DMS114 treated with DMSO at 0.1 percent for 48 hours (cell line): Measurements from ENCODE around the gene UPK2.

Experiments used
- DNase-seq: peaks from one replicate; lab custom pipeline; 2025; ENCODE audit not compliant: unreplicated experiment; lab: John Stamatoyannopoulos, UW

The UPK2 gene

GRCh38 chr11:118917481-118918127 lies 38.5 kb upstream of the UPK2 start:
- no peak for DNase-seq

DNA sequence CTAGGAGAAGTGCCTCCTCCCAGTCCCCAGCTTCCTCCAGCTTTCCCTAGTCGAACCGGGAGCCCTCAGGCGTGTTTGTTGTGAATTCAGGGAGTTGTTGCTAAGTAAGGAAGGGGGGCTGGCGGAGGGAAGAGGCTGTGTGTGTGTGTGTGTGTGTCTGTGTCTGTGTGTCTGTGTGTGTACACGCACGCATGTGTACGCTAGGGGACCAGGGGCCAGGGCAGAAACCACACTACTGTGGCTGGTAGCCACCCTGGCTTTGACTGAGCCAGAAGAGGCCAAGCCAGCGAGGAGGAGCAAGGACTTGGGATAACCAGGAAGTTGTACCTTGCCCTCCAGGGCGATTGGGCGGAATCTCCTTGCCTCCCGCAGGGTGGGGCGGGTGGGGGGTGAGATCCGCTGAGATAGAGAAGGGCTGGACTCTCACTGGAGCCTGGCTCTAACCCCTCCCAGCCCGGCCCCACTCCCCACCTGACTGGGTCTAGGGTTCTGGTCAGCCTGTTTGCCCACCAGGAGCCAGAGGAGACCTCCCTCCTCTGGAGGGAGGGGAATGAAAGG lies 37.9 kb upstream of the UPK2 start:
- DNase-seq = peak; percentile 25

- DNase-seq = no peak
Measured at GRCh38 chr11:118918686-118919280, 37.3 kb upstream of the UPK2 start.

DNA sequence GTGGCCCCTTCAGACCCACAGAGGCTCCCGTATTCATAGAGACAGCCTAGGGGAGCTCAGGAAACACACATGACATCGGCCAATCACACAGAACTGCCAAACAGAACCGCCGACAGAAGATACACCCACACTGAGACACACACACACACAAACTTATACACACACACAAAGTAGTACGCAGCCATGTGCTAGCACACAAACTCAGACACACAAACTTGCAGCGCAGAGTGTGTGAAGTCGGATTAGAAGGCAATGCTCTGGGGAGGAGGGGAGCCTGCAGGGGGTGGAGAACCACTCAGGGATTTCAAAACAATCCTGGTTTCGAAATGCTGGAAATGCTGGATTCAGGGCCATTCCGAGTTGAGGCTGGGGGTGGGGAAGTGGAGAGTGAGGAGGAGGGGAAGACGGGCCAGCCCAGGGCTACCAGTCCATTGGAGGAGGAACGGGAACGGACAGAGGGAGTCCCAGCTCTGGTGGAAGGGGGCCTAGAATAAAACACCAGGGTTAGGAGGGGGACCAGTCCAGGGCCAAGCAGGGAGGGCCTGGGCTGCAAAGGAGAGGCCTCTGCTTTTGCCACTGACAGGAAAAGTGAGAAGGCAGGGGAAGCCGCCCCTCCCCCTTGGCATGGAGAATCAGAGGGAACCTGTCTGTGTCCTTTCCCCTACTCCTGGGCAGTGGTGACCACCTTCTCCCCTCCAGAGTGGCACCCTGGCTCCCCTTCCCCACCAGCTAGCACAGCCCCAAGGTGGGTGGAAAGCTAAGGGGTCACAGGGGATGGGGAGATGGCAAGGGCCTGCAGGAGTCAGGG lies 34.8 kb upstream of the UPK2 start:
- no peak for DNase-seq

DNA sequence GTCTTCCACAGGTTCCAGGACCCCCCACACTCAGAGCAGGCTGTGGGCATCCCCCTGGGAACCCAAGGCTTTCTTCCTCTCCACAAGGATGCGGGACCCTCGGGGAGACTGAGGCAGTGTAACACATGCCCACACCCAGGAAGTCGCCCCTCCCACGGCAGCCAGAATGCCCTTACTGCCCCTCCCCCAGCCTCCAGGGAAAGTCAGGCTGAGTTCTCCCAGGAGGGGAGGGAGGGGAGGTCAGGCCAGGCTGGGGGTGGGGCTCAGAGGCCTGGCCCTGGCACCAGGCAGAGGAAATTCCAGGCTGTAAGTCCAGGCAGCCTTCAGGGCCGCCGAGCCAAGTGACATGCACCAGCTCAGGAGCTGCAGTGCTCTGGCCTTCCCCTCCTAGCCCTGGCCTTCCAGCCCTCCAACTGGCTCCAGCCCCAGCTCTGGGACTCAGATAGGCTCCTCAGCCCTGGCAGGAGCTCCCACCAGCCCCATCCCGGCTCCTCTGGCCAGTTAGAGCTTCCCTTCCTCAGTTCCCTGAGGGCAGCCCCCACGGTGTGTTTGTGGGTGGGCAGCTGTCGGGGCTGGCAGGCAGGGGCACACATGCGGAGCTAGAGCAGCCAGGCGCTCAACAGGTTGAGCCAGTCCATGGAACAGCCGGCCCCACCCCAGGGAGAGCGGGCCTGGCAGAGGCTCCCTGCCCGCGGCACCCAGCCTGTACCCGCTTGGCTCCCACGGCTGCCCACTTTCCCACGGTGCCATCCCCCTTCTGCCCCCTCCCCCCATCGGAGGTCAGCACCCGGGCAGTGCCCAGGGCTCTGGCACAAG lies 34.0 kb upstream of the UPK2 start:
- no peak for DNase-seq

DNA sequence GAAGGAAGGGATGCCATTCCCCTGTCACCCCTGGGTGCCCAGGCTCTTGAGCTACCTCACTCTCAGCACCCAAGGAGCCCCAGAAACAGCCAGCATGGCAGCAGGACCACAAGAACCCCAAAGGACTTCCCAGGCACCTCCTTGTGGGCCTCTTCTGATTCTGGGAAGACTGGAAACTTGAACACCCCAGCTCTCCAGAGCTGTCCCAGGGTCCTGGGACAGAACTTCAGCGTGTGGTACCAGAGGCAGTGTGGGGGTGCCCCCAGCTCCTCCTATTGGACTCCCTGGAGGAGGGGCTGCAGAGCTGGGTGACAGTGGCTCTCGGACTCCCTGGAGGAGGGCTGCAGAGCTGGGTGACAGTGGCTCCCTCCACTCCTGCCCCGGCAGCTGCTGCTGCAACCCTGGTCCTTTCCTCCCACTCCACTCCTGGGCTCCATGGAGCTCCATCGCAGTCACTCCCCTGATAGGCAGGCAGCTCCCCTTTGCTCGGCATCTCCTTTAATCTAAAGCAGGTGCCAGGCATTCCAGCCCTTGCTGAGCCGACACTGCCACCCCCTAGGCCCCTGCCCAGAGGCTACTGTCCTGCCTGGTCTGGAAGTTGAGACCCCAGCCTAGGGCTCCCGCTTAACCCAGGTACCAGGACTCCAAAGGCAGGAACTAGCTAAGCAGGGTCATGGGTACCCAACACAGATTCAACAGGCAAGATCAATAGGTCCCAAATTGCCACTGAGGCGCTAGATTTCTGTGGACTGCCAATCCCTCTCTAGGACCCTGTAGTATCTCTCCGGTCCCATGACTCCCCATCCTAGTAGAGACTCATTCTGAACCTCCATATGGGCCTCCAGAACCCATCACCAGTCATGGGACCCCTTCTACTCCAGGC lies 33.1 kb upstream of the UPK2 start:
- no peak for DNase-seq

GRCh38 chr11:118923721-118924587 lies 32.1 kb upstream of the UPK2 start:
- no peak for DNase-seq

DNA sequence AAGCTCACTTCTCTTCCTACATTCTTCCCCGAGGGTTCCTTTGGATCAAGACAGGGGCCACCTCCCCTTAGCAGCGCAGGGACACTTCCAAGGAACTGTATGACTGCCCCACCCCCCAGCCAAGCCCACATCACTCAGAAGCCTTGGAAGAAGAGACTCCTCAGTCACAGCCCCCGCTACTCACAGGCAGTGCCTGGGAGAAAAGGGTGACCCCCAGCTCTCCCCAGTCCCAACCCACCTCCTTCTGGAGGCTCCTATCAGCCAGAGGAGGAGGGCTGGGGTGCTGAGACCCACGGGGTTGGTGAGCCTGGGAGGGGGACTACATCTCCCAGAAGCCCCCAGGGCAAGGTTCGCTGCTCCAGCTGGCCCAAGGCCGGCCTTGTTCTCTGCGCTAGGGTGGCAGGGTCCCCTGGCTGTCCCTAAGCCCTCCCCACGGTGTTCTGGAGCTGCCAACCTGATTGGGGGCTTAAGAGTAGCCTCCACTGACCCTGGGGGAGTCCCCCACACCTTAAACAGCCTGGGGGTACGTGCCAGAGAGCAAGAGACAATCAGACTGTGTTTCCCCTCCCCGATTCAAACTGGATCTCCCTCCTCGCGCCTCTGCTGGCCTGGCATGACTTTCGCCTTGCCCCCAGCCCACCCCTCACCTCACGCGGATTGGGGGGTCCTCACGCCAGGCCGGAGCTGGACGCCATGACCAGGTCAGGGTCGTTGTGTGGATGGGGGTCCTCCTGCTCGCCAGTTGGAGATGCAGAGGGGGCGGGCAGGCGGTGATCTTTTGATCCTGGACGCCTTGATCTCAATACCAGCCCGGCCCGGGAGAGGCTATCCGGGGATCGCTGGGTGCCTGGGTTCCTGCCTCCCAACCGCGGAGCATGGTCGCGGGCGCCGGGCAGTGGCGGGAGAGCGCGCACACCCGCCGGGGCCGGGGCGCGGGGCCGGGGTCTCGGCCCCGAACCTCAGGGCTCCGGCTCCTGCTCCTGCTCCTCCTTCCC lies 31.2 kb upstream of the UPK2 start:
- no peak for DNase-seq

DNA sequence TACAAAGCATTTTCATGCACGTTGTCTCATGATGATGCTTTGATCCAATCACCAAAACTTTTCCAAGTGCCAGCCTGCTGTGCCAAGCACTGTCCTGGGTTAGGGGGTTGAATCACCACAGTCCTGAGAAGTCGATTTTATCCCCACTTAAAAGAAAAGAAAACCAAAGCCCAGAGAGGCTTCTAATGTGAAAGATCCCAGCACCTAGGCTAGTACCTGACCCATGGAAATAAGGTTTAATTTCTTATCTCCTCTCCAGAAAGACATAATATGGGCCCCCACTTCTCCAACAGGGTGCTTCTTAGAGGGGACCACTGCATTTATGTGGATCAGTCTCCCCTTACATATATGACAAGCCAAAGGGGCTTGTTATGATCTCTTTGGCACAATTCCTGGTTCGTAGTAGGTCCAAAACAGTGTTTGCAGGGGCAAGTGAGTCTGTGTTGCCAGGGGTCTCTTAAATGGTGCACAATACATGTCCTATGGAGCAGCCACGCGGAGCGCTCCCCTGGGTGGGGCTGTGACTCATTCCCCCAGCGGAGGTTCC lies 28.5 kb upstream of the UPK2 start:
- DNase-seq = no peak

GRCh38 chr11:118928101-118928869 lies 27.8 kb upstream of the UPK2 start:
- DNase-seq = peak; percentile 74

- peak; percentile 11 for DNase-seq
Measured at GRCh38 chr11:118928870-118929500, 27.1 kb upstream of the UPK2 start.

DNA sequence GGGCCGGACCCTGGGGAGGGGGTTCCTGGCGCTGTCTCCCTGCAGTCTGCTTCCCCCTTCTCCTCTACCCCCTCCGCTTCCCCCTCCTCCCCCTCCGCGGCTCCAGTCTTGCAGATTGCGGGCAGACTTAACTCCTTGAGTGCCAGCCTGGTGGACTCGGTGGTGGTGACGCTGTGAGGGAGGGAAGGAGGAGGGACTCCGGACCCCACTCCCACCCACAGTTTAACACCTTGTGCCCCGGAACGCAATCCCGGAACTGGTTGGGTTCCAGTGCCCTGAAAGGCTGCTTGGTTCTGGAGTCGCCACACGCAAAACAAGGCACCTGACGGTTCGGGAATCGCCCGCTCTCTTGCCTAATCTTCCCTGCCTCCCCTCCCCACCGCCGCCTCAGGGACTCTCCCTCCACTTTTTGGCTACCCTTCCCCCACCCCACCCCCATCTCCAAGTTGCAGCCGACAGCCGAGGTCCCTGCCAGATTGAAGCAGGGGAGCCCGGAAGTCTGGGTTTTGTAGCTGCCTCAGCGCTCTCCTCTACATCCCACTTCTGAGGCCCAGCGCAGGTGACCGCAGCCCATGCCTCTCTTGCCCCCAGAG lies 26.5 kb upstream of the UPK2 start:
- DNase-seq = peak; percentile 58

- DNase-seq = peak; percentile 39
Measured at GRCh38 chr11:118930094-118930712, 25.9 kb upstream of the UPK2 start.

DNA sequence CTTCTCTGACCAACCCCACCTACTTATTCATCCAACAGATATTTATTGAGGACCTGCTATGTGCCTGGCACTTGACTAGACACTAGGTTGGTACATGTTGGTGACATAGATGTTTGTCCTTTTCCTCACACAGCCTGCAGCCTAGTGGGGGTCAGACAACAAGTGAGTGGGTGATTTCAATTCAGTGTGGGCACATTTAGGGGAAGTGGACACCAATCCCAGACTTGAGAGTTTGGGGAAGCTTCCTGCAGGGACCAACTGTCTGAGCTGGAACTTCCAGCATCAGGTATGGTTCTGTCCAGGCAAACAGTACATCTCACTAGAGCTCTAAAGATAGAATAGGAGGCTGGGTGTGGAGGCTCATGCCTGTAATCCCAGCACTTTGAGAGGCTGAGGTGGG lies 24.5 kb upstream of the UPK2 start:
- DNase-seq = no peak

DNA sequence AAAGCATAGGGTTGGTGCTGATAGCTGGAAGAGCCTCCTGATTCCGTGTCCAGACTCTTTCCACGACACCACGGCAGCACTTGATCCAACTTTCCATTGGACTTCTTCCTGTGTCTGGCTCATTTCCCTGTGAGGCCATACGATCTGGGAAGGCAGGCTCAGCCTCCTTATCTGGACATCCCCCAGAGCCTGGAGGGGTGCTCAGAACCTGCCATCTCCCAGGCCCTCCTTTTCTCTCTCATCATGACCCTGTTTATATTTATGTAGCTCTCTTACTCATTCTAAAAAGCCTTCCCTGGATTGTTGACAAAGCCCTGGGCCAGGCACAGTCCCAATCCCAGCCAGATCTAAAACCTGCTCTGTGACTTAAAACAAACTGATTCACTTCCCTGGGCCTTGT lies 22.6 kb upstream of the UPK2 start:
- DNase-seq = no peak

GRCh38 chr11:118935376-118935775 lies 20.7 kb upstream of the UPK2 start:
- DNase-seq = no peak
